Colonic mucosa (tissue), 4 donors: ENCODE results near the gene ORC5. TPM values are rescaled to one million over a fixed set of nuclear protein-coding genes. Genes with fewer than 3 reads are reported as not detected.
A peak's percentile ranks its signal among the peaks of the same experiment; 100 is the strongest.

Experiments used
- DNase-seq: peaks from one replicate; pipeline ENCODE4 v3.0.0-alpha.2; 2020
- H3K27ac ChIP-seq: fragments of 200-600 bp; one replicate; pipeline ENCODE4 v1.8.0; 2021
- H3K27me3 ChIP-seq: fragments of 200-600 bp; one replicate; pipeline ENCODE4 v1.8.0; 2021
- H3K36me3 ChIP-seq: fragments of 200-600 bp; one replicate; pipeline ENCODE4 v1.8.0; 2021
- H3K4me1 ChIP-seq: fragments of 200-600 bp; one replicate; pipeline ENCODE4 v1.8.0; 2021; ENCODE audit warnings: mild to moderate bottlenecking
- H3K4me3 ChIP-seq: fragments of 200-600 bp; one replicate; pipeline ENCODE4 v1.8.0; 2021
- H3K9ac ChIP-seq, 2 donors: one replicate each; pipeline ENCODE4 v1.7.0; 2013; ENCODE audit warnings: control low read depth in 2 of 2, low read depth in 2 of 2, low read length in 2 of 2
- H3K9me3 ChIP-seq: fragments of 200-600 bp; one replicate; pipeline ENCODE4 v1.8.0; 2021
- CTCF ChIP-seq: fragments of 200-600 bp; IDR thresholded peaks from one replicate; pipeline ENCODE4 v1.8.0; 2022; ENCODE audit warnings: antibody characterized with exemption, mild to moderate bottlenecking
- intact Hi-C: fragments of 100-400 bp; cut with DNase I; formaldehyde crosslinking; loops from one replicate; pipeline ENCODE4 v1.14.1; 2022
- total RNA-seq, 2 donors: library from RNA; stranded (reverse); fragmentation: NEBNext Ultra II Directional in 1 of 2; extraction: Animal tissue kit (Norgen Biotek cat#: 25700) in 1 of 2; gene quantifications; one replicate each; pipeline ENCODE4 v1.2.1, GENCODE V29; 2021
- donor health status: healthy.
- donor health status: DM: no; HTN: no; CAD: no.
- donor health status: DM: no; HTN: no; CAD: no.

ORC5 gene
- total RNA-seq, 2 donors from 2014 or later = 13.9 to 18.9 TPM

GRCh38 chr7:104231054-104232046 lies 23.5 kb upstream of the ORC5 start:
- intact Hi-C loops = loop anchor here (5.0 kb wide), 2 partner anchors 616 to 691 kb away; no protein-coding TSS in a partner anchor
- Histone ChIP-seq H3K4me3 (no peak overlapping the region), H3K9me3 (no peaks in the 10 kb centered on the region), H3K27ac (no peak overlapping the region), H3K4me1 (no peaks in the 10 kb centered on the region), H3K9ac (no peak overlapping the region), H3K36me3 (no peaks in the 10 kb centered on the region), H3K27me3 (no peaks in the 10 kb centered on the region)
- TF ChIP-seq CTCF = peak; percentile 73
- peak; percentile 30 for DNase-seq

- H3K27me3 ChIP-seq = no peaks in the 10 kb centered on the region
- no peaks in the 10 kb centered on the region for H3K4me1 ChIP-seq
- H3K9ac ChIP-seq = no peak overlapping the region
- H3K9me3 ChIP-seq = no peaks in the 10 kb centered on the region
- H3K27ac ChIP-seq = no peak overlapping the region
- H3K36me3 ChIP-seq = no peaks in the 10 kb centered on the region
- no peak for DNase-seq
- no peak overlapping the region for H3K4me3 ChIP-seq
- TF ChIP-seq CTCF = no peak
- intact Hi-C loops = loop anchor here (5.0 kb wide), 2 partner anchors 617 to 692 kb away; no protein-coding TSS in a partner anchor
These were observed 22.8 kb upstream of the ORC5 start for GRCh38 chr7:104230606-104231005.

- no peaks in the 10 kb centered on the region for H3K36me3 ChIP-seq
- no peak overlapping the region for H3K4me3 ChIP-seq
- DNase-seq = no peak
- no peak for TF ChIP-seq CTCF
- H3K27ac ChIP-seq = no peak overlapping the region
- intact Hi-C loops = no loop called here
- H3K27me3 ChIP-seq = no peaks in the 10 kb centered on the region
- H3K9me3 ChIP-seq = no peaks in the 10 kb centered on the region
- no peaks in the 10 kb centered on the region for H3K4me1 ChIP-seq
- H3K9ac ChIP-seq = no peak overlapping the region
These were observed 20.6 kb upstream of the ORC5 start for GRCh38 chr7:104228442-104228841.

GRCh38 chr7:104225451-104225850 lies 17.6 kb upstream of the ORC5 start:
- intact Hi-C loops = no loop called here
- Histone ChIP-seq H3K27ac (no peak overlapping the region), H3K4me1 (no peaks in the 10 kb centered on the region), H3K4me3 (no peak overlapping the region), H3K9ac (no peak overlapping the region), H3K9me3 (no peaks in the 10 kb centered on the region), H3K36me3 (no peaks in the 10 kb centered on the region), H3K27me3 (no peaks in the 10 kb centered on the region)
- no peak for DNase-seq
- no peak for TF ChIP-seq CTCF

- TF ChIP-seq CTCF = no peak
- no peak overlapping the region for H3K9ac ChIP-seq
- no peaks in the 10 kb centered on the region for H3K9me3 ChIP-seq
- no peaks in the 10 kb centered on the region for H3K27me3 ChIP-seq
- intact Hi-C loops = no loop called here
- H3K4me3 ChIP-seq = no peak overlapping the region
- no peak for DNase-seq
- no peak overlapping the region for H3K27ac ChIP-seq
- no peaks in the 10 kb centered on the region for H3K4me1 ChIP-seq
- no peaks in the 10 kb centered on the region for H3K36me3 ChIP-seq
These were observed 9.8 kb upstream of the ORC5 start for GRCh38 chr7:104217620-104218019.
